Medulla oblongata (tissue), 1 donor: ENCODE measurements around the gene MARF1.
"Not testable (repeated sequence)": the region's sequence is repeated elsewhere in the genome, so short reads cannot be mapped to it uniquely, and the experiment has no call there.

Source experiments
- DNase-seq: peaks from one replicate; pipeline ENCODE4 v3.0.0-alpha.2; 2015; ENCODE audit errors: extremely low spot score

The MARF1 gene

GRCh38 chr16:15601212-15601879 is 41.6 kb downstream of the MARF1 start:
- no peak for DNase-seq

GRCh38 chr16:15599303-15600070 is 43.5 kb downstream of the MARF1 start:
- DNase-seq = no peak

GRCh38 chr16:15598648-15599190 is 44.2 kb downstream of the MARF1 start:
- DNase-seq = no peak

- DNase-seq = peak; percentile 77
Measured at GRCh38 chr16:15597822-15598647, 44.9 kb downstream of the MARF1 start.

GRCh38 chr16:15597135-15597534 is 45.8 kb downstream of the MARF1 start:
- no peak for DNase-seq

GRCh38 chr16:15594711-15595320 is 48.1 kb downstream of the MARF1 start:
- no peak for DNase-seq

- no peak for DNase-seq
Measured at GRCh38 chr16:15593235-15593634, 49.7 kb downstream of the MARF1 start.

- no peak for DNase-seq
Measured at GRCh38 chr16:15592324-15592723, 50.6 kb downstream of the MARF1 start.

- no peak for DNase-seq
Measured at GRCh38 chr16:15587152-15587825, 55.7 kb downstream of the MARF1 start.

GRCh38 chr16:15586716-15587115 is 56.2 kb downstream of the MARF1 start:
- DNase-seq = no peak

- DNase-seq = no peak
Measured at GRCh38 chr16:15585956-15586355, 57.0 kb downstream of the MARF1 start.

GRCh38 chr16:15583526-15583925 is 59.4 kb downstream of the MARF1 start:
- no peak for DNase-seq

GRCh38 chr16:15581127-15581815 is 61.7 kb downstream of the MARF1 start:
- DNase-seq = no peak

GRCh38 chr16:15578824-15579223 is 64.1 kb downstream of the MARF1 start:
- DNase-seq = no peak

GRCh38 chr16:15576960-15577958 is 65.7 kb downstream of the MARF1 start:
- DNase-seq = no peak

- no peak for DNase-seq
Measured at GRCh38 chr16:15575293-15576049, 67.5 kb downstream of the MARF1 start.

- no peak for DNase-seq
Measured at GRCh38 chr16:15574614-15574948, 68.4 kb downstream of the MARF1 start.

GRCh38 chr16:15573896-15574613 is 68.9 kb downstream of the MARF1 start:
- DNase-seq = not testable (repeated sequence)
